ENCODE data around the gene MACROD2. TPM values are rescaled to one million over a fixed set of nuclear protein-coding genes. Genes with fewer than 3 reads are reported as not detected.

Gene MACROD2
- total RNA-seq, 4 donors from 2014 or later: 1.8 to 4.8 (median 2.9) TPM

DNA sequence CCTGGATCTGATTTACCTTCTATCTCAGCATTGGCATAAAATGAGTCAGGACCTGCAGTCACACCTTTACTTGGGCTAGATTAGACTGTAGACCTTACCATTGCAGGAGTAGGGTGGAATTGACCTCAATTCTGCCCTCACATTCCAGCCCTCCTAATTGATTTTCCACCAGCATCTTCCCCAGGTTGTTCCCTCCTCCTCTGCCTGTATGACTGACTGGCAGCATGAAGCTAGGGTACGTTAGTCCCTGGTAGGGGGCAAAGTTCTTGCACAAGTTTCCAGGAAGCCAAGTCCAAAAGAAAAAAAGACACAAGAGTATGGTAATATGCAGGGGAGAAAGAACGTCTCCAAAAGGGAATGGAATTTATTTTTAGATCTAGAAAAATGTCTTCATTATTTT, 567.7 kb downstream of the MACROD2 start:
- no peaks in the 10 kb centered on the region for H3K36me3 ChIP-seq
- no peak overlapping the region for H3K27ac ChIP-seq
- no peak overlapping the region for H3K4me3 ChIP-seq
- WGBS, 2 donors: 53 to 84% methylated on average over 2 of the region's 2 CpGs
- intact Hi-C loops (cut with DNase I): no loop called here
- H3K9me3 ChIP-seq: no peaks in the 10 kb centered on the region
- H3K27me3 ChIP-seq: no peaks in the 10 kb centered on the region
- DNase-seq: no peak
- H3K4me1 ChIP-seq: peaks cover 0 to 5% (median 0%) of the 10 kb centered on the region in 3 donors
- TF ChIP-seq, protein P1, sequence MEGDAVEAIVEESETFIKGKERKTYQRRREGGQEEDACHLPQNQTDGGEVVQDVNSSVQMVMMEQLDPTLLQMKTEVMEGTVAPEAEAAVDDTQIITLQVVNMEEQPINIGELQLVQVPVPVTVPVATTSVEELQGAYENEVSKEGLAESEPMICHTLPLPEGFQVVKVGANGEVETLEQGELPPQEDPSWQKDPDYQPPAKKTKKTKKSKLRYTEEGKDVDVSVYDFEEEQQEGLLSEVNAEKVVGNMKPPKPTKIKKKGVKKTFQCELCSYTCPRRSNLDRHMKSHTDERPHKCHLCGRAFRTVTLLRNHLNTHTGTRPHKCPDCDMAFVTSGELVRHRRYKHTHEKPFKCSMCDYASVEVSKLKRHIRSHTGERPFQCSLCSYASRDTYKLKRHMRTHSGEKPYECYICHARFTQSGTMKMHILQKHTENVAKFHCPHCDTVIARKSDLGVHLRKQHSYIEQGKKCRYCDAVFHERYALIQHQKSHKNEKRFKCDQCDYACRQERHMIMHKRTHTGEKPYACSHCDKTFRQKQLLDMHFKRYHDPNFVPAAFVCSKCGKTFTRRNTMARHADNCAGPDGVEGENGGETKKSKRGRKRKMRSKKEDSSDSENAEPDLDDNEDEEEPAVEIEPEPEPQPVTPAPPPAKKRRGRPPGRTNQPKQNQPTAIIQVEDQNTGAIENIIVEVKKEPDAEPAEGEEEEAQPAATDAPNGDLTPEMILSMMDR (IDR thresholded peaks at IDR 0.05): no peak
- TF ChIP-seq POLR2A (IDR thresholded peaks at IDR 0.05): no peak

DNA sequence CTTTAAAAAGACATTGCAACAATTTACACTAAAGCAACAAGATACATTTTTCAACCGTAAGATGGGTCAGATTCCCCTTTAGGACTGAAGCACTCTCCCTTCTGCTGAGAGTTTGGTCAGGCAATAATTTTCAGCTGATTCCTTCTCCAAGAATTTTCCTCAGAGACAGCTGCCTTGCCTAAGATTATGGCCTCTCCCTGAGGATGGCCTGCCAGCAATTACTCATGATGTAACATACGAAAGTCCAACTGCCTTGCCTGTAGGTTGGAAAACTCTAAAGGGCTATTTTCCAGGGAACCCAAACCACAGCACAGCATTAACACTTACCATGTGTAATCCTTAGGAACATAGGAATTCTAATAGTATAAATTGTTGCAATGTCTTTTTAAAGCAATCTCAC, 571.2 kb downstream of the MACROD2 start:
- H3K4me3 ChIP-seq: no peak overlapping the region
- TF ChIP-seq, protein P1 (IDR thresholded peaks at IDR 0.05): no peak
- no peak for TF ChIP-seq POLR2A (IDR thresholded peaks at IDR 0.05)
- no peaks in the 10 kb centered on the region for H3K27me3 ChIP-seq
- intact Hi-C loops (cut with DNase I): no loop called here
- H3K4me1 ChIP-seq: peaks cover 0 to 15% (median 0%) of the 10 kb centered on the region in 3 donors
- WGBS, 2 donors: 66 to 86% methylated on average over 2 of the region's 2 CpGs
- no peak for DNase-seq
- H3K36me3 ChIP-seq: no peaks in the 10 kb centered on the region
- no peak overlapping the region for H3K27ac ChIP-seq
- no peaks in the 10 kb centered on the region for H3K9me3 ChIP-seq

DNA sequence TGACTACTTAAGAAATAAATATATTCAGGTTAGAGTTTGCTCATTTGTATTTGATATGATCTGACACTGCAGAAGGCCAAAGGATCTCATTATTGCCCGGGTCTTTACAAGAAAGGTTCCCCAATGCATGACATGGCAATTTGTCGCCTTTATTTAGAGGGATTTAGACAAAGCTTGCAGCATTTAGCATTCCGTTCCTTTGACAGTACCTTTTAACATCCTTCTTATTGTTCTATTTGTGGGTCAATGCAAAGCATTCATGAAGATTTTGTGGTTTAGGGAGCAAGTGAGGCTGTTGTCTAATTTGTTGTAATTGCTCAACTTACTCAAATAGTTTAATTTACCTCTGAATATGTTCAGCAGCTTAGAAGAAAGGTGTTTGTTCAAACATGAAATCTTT, 572.9 kb downstream of the MACROD2 start:
- intact Hi-C loops (cut with DNase I): no loop called here
- H3K27ac ChIP-seq: no peak overlapping the region
- H3K4me3 ChIP-seq: no peak overlapping the region
- H3K27me3 ChIP-seq: no peaks in the 10 kb centered on the region
- DNase-seq: no peak
- WGBS, 2 donors: 29 to 52% methylated on average over 3 of the region's 3 CpGs
- H3K36me3 ChIP-seq: no peaks in the 10 kb centered on the region
- TF ChIP-seq, protein P1 (IDR thresholded peaks at IDR 0.05): no peak
- no peak for TF ChIP-seq POLR2A (IDR thresholded peaks at IDR 0.05)
- H3K9me3 ChIP-seq: no peaks in the 10 kb centered on the region
- peaks cover 0 to 15% (median 0%) of the 10 kb centered on the region in 3 donors for H3K4me1 ChIP-seq

DNA sequence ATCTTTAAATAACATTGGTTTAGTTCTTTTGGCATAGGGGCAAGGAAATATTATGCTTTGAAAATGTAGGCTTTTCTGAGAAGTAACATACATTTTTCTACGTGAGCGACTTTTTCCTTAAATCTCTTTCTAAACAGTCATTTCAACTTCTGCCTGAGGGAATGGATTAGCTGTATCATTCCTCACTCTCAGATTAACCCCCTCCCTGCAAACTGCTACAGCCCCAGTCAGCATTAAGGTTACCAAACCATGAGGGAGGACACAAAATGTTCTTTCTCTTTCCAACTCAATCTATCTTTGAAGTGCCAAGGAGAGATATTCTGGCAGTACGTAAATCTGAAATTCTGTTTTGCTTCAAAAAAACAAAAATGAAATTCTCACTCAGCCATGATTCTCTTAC, 573.4 kb downstream of the MACROD2 start:
- Histone ChIP-seq H3K9me3 (no peaks in the 10 kb centered on the region), H3K27me3 (no peaks in the 10 kb centered on the region), H3K36me3 (no peaks in the 10 kb centered on the region), H3K27ac (no peak overlapping the region), H3K4me1 (peaks cover 0 to 15% (median 0%) of the 10 kb centered on the region in 3 donors), H3K4me3 (no peak overlapping the region)
- no peak for DNase-seq
- WGBS, 2 donors: 33 to 46% methylated on average over 3 of the region's 3 CpGs
- TF ChIP-seq, protein P1 (IDR thresholded peaks at IDR 0.05): no peak
- no peak for TF ChIP-seq POLR2A (IDR thresholded peaks at IDR 0.05)
- intact Hi-C loops (cut with DNase I): no loop called here

DNA sequence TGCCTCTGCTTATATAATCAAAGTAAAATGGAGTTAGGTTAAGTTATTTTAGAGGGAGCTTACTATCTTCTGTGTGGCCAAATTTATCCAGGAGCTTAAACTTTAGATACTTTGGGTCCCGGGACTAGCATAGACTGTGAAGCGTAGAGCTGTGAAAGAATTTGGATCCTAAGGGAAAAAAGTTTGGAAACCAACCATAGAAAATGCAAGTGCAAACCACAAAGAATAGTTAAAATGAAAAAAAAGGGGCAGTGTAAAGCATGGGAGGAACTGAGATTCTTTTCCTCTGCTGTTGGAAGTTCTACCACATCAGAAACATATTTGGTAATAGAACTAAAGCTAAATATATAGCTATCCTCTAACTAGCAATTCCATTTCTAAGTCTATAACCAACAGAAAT, 574.3 kb downstream of the MACROD2 start:
- no peak overlapping the region for H3K27ac ChIP-seq
- no peaks in the 10 kb centered on the region for H3K36me3 ChIP-seq
- TF ChIP-seq, protein P1 (IDR thresholded peaks at IDR 0.05): no peak
- no peak for TF ChIP-seq POLR2A (IDR thresholded peaks at IDR 0.05)
- H3K9me3 ChIP-seq: no peaks in the 10 kb centered on the region
- no peak for DNase-seq
- H3K4me3 ChIP-seq: no peak overlapping the region
- H3K4me1 ChIP-seq: peaks cover 0 to 15% (median 0%) of the 10 kb centered on the region in 3 donors
- intact Hi-C loops (cut with DNase I): no loop called here
- 53 to 63% methylated on average over 2 of the region's 2 CpGs for WGBS, 2 donors
- H3K27me3 ChIP-seq: no peaks in the 10 kb centered on the region
